Loucy (cell line): ENCODE data around the gene TBPL2.

Experiments
- H2AFZ ChIP-seq: fragments of 200-600 bp; sonication (generic); 2 replicates; pipeline ENCODE4 v1.6.0; 2016; ENCODE audit warnings: antibody characterized with exemption, mild to moderate bottlenecking, low read length, moderate library complexity
- H3F3A ChIP-seq: fragments of 200-600 bp; 2 replicates; pipeline ENCODE4 v1.6.0; 2016; ENCODE audit warnings: antibody characterized with exemption, low read depth, mild to moderate bottlenecking
- H3K27me3 ChIP-seq: fragments of 200-600 bp; sonication (generic); 2 replicates; pipeline ENCODE4 v1.6.1; 2014; ENCODE audit warnings: low read length, mild to moderate bottlenecking; ENCODE audit not compliant: insufficient read depth, poor library complexity, severe bottlenecking
- H3K36me3 ChIP-seq: fragments of 200-600 bp; sonication (generic); 2 replicates; pipeline ENCODE4 v1.6.1; 2016; ENCODE audit warnings: low read length; ENCODE audit not compliant: insufficient read depth
- H3K4me1 ChIP-seq: fragments of 200-600 bp; sonication (generic); 2 replicates; pipeline ENCODE4 v1.5.1; 2014; ENCODE audit warnings: low read length, mild to moderate bottlenecking; ENCODE audit not compliant: insufficient read depth, poor library complexity, severe bottlenecking
- H3K4me2 ChIP-seq: fragments of 200-600 bp; sonication (generic); 2 replicates; pipeline ENCODE4 v1.6.0; 2014; ENCODE audit warnings: antibody characterized with exemption, low read length, low read depth, mild to moderate bottlenecking; ENCODE audit not compliant: poor library complexity, severe bottlenecking
- H3K4me3 ChIP-seq: fragments of 200-600 bp; sonication (generic); 2 replicates; pipeline ENCODE4 v1.5.1; 2014; ENCODE audit warnings: low read length, mild to moderate bottlenecking, mixed read lengths; ENCODE audit not compliant: poor library complexity, severe bottlenecking
- H3K79me2 ChIP-seq: fragments of 200-600 bp; sonication (generic); 2 replicates; pipeline ENCODE4 v1.6.1; 2014; ENCODE audit warnings: low read length; ENCODE audit not compliant: insufficient read depth
- H3K9ac ChIP-seq: fragments of 200-600 bp; sonication (generic); 2 replicates; pipeline ENCODE4 v1.6.0; 2014; ENCODE audit warnings: mild to moderate bottlenecking, low read depth, low read length, moderate library complexity; ENCODE audit not compliant: poor library complexity, severe bottlenecking
- H3K9me2 ChIP-seq: fragments of 200-600 bp; sonication (generic); replicated peaks from 2 replicates; pipeline ENCODE4 v1.6.1; 2016; ENCODE audit warnings: low read depth, low read length, mixed read lengths
- H3K9me3 ChIP-seq: fragments of 200-600 bp; sonication (generic); 2 replicates; pipeline ENCODE4 v1.6.1; 2014; ENCODE audit warnings: mild to moderate bottlenecking, antibody characterized with exemption, low read length, low read depth; ENCODE audit not compliant: insufficient read depth
- H4K20me1 ChIP-seq: fragments of 200-600 bp; sonication (generic); 2 replicates; pipeline ENCODE4 v1.6.0; 2014; ENCODE audit warnings: antibody characterized with exemption, low read length, mild to moderate bottlenecking; ENCODE audit not compliant: insufficient read depth, poor library complexity, severe bottlenecking
- EZH2phosphoT487 ChIP-seq: fragments of 200-600 bp; IDR thresholded peaks from 2 replicates; pipeline ENCODE4 v1.6.1; 2018; ENCODE audit warnings: antibody characterized with exemption, mild to moderate bottlenecking, moderate library complexity, borderline replicate concordance
- TF ChIP-seq, protein P1 (sequence below): fragments of 200-600 bp; sonication (generic); conservative IDR thresholded peaks from 2 replicates; pipeline ENCODE4 v1.5.1; 2014; ENCODE audit warnings: mild to moderate bottlenecking, antibody characterized with exemption, low read length

Gene TBPL2

DNA sequence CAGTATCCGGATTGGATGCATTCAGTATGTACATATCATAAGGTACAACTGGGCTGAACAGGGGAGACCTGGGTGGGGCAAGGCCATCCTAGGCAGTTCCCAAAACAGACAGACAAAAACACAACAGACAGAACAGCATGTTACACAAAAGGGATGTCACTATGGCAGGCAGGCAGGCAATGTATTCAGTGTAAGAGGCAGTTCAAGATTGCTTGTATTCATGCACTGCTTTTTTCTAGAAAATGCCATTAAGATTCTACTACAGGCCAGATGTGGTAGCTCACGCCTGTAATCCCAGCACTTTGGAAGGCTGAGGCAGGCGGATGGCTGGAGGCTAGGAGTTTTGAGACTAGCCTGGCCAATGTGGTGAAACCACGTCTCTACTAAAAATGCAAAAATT is 3.5 kb downstream of the TBPL2 start:
- Histone ChIP-seq H3K27me3 (no peaks in the 10 kb centered on the region), H3K9me2 (no peaks in the 10 kb centered on the region), H3K36me3 (no peaks in the 10 kb centered on the region), H3K9ac (no peak overlapping the region), H3K4me3 (no peak overlapping the region), H3F3A (no peaks in the 10 kb centered on the region), H3K4me1 (peaks cover 6% of the 10 kb centered on the region), H2AFZ (no peak overlapping the region), H4K20me1 (no peaks in the 10 kb centered on the region), H3K9me3 (no peaks in the 10 kb centered on the region), H3K79me2 (no peaks in the 10 kb centered on the region), H3K4me2 (no peak overlapping the region)
- TF ChIP-seq EZH2phosphoT487, result no peak
- TF ChIP-seq, protein P1, sequence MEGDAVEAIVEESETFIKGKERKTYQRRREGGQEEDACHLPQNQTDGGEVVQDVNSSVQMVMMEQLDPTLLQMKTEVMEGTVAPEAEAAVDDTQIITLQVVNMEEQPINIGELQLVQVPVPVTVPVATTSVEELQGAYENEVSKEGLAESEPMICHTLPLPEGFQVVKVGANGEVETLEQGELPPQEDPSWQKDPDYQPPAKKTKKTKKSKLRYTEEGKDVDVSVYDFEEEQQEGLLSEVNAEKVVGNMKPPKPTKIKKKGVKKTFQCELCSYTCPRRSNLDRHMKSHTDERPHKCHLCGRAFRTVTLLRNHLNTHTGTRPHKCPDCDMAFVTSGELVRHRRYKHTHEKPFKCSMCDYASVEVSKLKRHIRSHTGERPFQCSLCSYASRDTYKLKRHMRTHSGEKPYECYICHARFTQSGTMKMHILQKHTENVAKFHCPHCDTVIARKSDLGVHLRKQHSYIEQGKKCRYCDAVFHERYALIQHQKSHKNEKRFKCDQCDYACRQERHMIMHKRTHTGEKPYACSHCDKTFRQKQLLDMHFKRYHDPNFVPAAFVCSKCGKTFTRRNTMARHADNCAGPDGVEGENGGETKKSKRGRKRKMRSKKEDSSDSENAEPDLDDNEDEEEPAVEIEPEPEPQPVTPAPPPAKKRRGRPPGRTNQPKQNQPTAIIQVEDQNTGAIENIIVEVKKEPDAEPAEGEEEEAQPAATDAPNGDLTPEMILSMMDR, result no peak

DNA sequence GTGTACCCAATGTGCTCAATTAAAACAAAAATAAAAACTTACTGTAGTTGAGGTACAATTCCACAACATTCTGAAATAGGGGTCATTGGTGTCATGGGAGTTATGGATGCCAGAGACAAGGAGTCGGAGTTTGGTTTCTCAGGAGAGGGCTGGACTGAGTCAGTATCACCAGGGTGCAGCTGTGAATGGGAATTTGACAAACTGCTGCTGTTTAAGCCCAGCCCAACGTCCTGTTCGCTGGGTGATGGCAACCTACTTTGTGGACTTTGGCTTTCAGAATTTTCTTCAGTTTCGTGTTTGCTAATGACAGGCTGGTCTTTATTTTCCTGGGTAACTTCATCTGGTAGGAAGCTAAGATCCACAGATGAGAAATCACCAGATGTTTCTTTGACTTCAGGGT is 3.9 kb downstream of the TBPL2 start:
- H3F3A ChIP-seq, result no peaks in the 10 kb centered on the region
- H3K4me3 ChIP-seq, result no peak overlapping the region
- no peak overlapping the region for H2AFZ ChIP-seq
- peaks cover 6% of the 10 kb centered on the region for H3K4me1 ChIP-seq
- H3K9me2 ChIP-seq, result no peaks in the 10 kb centered on the region
- H3K36me3 ChIP-seq, result no peaks in the 10 kb centered on the region
- no peak overlapping the region for H3K9ac ChIP-seq
- no peak overlapping the region for H3K4me2 ChIP-seq
- TF ChIP-seq EZH2phosphoT487, result no peak
- TF ChIP-seq, protein P1, result no peak
- H3K27me3 ChIP-seq, result no peaks in the 10 kb centered on the region
- H4K20me1 ChIP-seq, result no peaks in the 10 kb centered on the region
- no peaks in the 10 kb centered on the region for H3K9me3 ChIP-seq
- H3K79me2 ChIP-seq, result no peaks in the 10 kb centered on the region

DNA sequence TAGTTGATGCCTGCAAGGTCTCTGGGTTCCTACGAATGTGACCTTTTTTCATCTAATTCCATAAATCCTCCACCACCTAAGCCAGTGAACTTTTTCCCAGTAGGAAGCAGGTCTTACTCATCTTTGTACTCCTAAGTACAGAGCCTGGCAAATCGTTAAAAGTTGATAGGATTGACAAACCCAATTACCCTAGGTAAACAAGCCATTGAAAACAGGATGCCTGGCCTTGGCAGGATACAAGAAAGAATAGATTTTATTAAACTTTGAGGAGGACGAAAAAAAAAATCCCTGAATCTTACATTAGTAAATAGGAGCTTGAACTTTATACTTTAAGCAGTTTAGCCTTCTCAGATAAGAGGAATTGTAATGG is 5.6 kb downstream of the TBPL2 start:
- H3K36me3 ChIP-seq, result no peaks in the 10 kb centered on the region
- no peaks in the 10 kb centered on the region for H3K79me2 ChIP-seq
- no peak overlapping the region for H3K9ac ChIP-seq
- H3K27me3 ChIP-seq, result no peaks in the 10 kb centered on the region
- H2AFZ ChIP-seq, result no peak overlapping the region
- TF ChIP-seq, protein P1, result no peak
- TF ChIP-seq EZH2phosphoT487, result no peak
- H3K4me2 ChIP-seq, result no peak overlapping the region
- peaks cover 6% of the 10 kb centered on the region for H3K4me1 ChIP-seq
- H3K4me3 ChIP-seq, result no peak overlapping the region
- H3F3A ChIP-seq, result no peaks in the 10 kb centered on the region
- no peaks in the 10 kb centered on the region for H4K20me1 ChIP-seq
- H3K9me2 ChIP-seq, result no peaks in the 10 kb centered on the region
- H3K9me3 ChIP-seq, result no peaks in the 10 kb centered on the region
